ENCODE measurements around the gene ODF2.

ODF2 gene

DNA sequence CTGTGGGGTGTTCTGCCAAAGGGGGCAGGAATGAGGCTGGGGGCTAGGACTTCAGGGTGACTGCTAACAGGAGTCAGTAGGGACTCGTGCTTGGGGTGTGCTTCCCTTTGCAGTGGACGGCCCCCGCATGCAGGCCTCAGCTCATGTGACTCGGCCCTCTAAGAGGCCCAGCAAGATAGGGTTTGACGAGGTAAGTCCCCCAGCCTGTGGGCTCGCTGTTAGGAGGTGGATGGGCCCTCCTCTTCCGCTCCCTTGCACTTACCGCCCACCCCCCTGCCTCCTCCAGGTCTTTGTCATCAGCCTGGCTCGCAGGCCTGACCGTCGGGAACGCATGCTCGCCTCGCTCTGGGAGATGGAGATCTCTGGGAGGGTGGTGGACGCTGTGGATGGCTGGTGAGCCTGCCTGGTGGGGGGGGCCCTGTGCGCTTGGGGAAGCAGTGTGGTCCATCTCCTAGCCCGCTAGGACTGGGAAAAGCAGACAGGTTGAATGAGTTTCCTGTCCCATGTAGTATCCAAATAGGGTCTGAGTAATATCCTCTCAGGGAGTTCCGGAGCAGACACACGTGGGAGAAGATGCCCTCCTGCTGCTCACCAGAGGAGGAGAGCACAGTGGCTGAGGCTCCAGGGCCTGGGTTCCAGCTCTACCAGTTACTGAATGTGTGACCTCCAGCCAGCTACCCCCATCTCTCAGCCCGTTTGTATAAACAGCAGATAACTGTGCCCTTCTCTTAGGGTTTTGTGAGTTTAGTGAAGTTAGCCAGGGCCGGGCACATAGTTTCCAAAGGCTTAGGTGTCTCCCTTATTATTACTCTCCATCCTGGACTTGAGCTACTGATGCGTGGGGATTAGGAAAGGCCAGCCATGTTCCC is 26.9 kb upstream of the ODF2 start:
- Histone ChIP-seq H3K27ac (ENCODE audit: low read depth, low read length, poor library complexity, severe bottlenecking) (no peak overlapping the region), H3K9me2 (ENCODE audit: low read depth, low read length) (no peaks in the 10 kb centered on the region), H3K4me3 (ENCODE audit: low read depth, low read length, poor library complexity, severe bottlenecking) (no peak overlapping the region), H3K4me2 (ENCODE audit: low read length) (no peak overlapping the region), H3F3A (ENCODE audit: insufficient read depth, low read length) (no peaks in the 10 kb centered on the region), H3K9ac (ENCODE audit: low read length) (no peak overlapping the region), H3K27me3 (ENCODE audit: insufficient read depth, low read length) (peaks cover 12% of the 10 kb centered on the region; the same call in 1 of the 2 replicates), H3K36me3 (ENCODE audit: insufficient read depth, low read length) (no peaks in the 10 kb centered on the region), H3K79me2 (ENCODE audit: insufficient read depth, low read length) (no peaks in the 10 kb centered on the region), H3K9me3 (ENCODE audit: low read length) (no peaks in the 10 kb centered on the region), H4K20me1 (ENCODE audit: insufficient read depth, low read length) (no peaks in the 10 kb centered on the region), H3K4me1 (ENCODE audit: insufficient read depth, low read length, severe bottlenecking) (no peaks in the 10 kb centered on the region), H2AFZ (ENCODE audit: low read length) (no peak overlapping the region)
- TF ChIP-seq, protein P1, sequence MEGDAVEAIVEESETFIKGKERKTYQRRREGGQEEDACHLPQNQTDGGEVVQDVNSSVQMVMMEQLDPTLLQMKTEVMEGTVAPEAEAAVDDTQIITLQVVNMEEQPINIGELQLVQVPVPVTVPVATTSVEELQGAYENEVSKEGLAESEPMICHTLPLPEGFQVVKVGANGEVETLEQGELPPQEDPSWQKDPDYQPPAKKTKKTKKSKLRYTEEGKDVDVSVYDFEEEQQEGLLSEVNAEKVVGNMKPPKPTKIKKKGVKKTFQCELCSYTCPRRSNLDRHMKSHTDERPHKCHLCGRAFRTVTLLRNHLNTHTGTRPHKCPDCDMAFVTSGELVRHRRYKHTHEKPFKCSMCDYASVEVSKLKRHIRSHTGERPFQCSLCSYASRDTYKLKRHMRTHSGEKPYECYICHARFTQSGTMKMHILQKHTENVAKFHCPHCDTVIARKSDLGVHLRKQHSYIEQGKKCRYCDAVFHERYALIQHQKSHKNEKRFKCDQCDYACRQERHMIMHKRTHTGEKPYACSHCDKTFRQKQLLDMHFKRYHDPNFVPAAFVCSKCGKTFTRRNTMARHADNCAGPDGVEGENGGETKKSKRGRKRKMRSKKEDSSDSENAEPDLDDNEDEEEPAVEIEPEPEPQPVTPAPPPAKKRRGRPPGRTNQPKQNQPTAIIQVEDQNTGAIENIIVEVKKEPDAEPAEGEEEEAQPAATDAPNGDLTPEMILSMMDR (IDR thresholded peaks at IDR 0.05; ENCODE audit: low read length): no peak
- no peak for TF ChIP-seq EZH2 (IDR thresholded peaks at IDR 0.05; ENCODE audit: borderline replicate concordance, low read length)

DNA sequence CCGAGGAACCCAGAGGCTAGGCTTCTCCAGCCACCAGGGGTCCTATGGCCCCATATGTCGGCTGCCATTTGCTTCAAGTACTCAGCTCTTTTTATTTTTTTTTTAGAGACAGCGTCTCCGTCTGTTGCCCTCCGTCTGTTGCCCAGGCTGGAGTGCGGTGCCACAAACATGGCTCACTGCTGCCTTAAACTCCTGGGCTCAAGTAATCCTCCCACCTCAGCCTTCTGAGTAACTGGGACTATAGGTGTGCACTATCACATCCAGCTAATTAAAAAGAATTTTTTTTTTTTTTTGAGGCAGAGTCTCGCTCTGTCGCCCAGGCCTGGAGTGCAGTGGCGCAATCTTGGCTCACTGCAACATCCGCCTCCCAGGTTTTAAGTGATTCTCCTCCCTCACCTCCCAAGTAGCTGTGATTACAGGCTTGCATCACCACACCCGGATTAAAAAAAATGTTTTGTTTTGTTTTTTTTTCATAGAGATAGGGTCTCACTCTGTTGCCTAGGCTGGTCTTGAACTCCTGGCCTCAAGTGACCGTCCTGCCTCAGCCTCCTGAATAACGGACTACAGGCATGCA is 26.2 kb upstream of the ODF2 start:
- H2AFZ ChIP-seq (ENCODE audit: low read length): no peak overlapping the region
- no peak overlapping the region for H3K9ac ChIP-seq (ENCODE audit: low read length)
- peaks cover 12% of the 10 kb centered on the region; the same call in 1 of the 2 replicates for H3K27me3 ChIP-seq (ENCODE audit: insufficient read depth, low read length)
- no peaks in the 10 kb centered on the region for H3K9me2 ChIP-seq (ENCODE audit: low read depth, low read length)
- no peak overlapping the region for H3K4me3 ChIP-seq (ENCODE audit: low read depth, low read length, poor library complexity, severe bottlenecking)
- H3K79me2 ChIP-seq (ENCODE audit: insufficient read depth, low read length): no peaks in the 10 kb centered on the region
- no peaks in the 10 kb centered on the region for H3K36me3 ChIP-seq (ENCODE audit: insufficient read depth, low read length)
- H3K4me1 ChIP-seq (ENCODE audit: insufficient read depth, low read length, severe bottlenecking): no peaks in the 10 kb centered on the region
- no peaks in the 10 kb centered on the region for H4K20me1 ChIP-seq (ENCODE audit: insufficient read depth, low read length)
- H3K27ac ChIP-seq (ENCODE audit: low read depth, low read length, poor library complexity, severe bottlenecking): no peak overlapping the region
- no peaks in the 10 kb centered on the region for H3F3A ChIP-seq (ENCODE audit: insufficient read depth, low read length)
- TF ChIP-seq, protein P1 (IDR thresholded peaks at IDR 0.05; ENCODE audit: low read length): no peak
- no peak for TF ChIP-seq EZH2 (IDR thresholded peaks at IDR 0.05; ENCODE audit: borderline replicate concordance, low read length)
- no peak overlapping the region for H3K4me2 ChIP-seq (ENCODE audit: low read length)
- no peaks in the 10 kb centered on the region for H3K9me3 ChIP-seq (ENCODE audit: low read length)

DNA sequence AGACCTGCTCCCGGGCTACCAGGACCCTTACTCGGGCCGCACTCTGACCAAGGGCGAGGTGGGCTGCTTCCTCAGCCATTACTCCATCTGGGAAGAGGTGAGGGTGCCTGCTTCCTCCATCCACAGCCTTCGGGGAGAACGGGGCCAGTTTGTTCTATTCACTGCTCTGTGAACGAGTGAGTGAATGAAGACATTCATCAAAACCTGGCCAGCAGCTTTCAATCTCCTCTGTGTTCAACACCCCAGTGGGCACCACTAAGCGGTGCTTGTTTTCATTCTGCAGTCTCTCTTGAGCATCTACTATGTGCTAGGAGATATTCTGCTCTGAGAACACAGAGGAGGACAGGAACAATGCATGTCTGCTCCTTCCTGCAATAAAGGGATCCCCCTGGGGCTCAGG is 24.6 kb upstream of the ODF2 start:
- Histone ChIP-seq H3K9ac (ENCODE audit: low read length) (no peak overlapping the region), H3K9me2 (ENCODE audit: low read depth, low read length) (no peaks in the 10 kb centered on the region), H3K4me3 (ENCODE audit: low read depth, low read length, poor library complexity, severe bottlenecking) (no peak overlapping the region), H3K36me3 (ENCODE audit: insufficient read depth, low read length) (no peaks in the 10 kb centered on the region), H4K20me1 (ENCODE audit: insufficient read depth, low read length) (no peaks in the 10 kb centered on the region), H3K4me1 (ENCODE audit: insufficient read depth, low read length, severe bottlenecking) (no peaks in the 10 kb centered on the region), H3K27ac (ENCODE audit: low read depth, low read length, poor library complexity, severe bottlenecking) (no peak overlapping the region), H3K27me3 (ENCODE audit: insufficient read depth, low read length) (peaks cover 12% of the 10 kb centered on the region; the same call in 1 of the 2 replicates), H3K79me2 (ENCODE audit: insufficient read depth, low read length) (no peaks in the 10 kb centered on the region), H2AFZ (ENCODE audit: low read length) (no peak overlapping the region), H3K4me2 (ENCODE audit: low read length) (no peak overlapping the region), H3F3A (ENCODE audit: insufficient read depth, low read length) (no peaks in the 10 kb centered on the region), H3K9me3 (ENCODE audit: low read length) (no peaks in the 10 kb centered on the region)
- TF ChIP-seq, protein P1 (IDR thresholded peaks at IDR 0.05; ENCODE audit: low read length): no peak
- no peak for TF ChIP-seq EZH2 (IDR thresholded peaks at IDR 0.05; ENCODE audit: borderline replicate concordance, low read length)

Data from OCI-LY1 (cell line).